CD4-positive, alpha-beta T cell treated with Interleukin-15 for 1 hour (primary cell): ENCODE data around the gene GALM.
A peak's percentile ranks its signal among the peaks of the same experiment; 100 is the strongest.
"Not testable (repeated sequence)": the region's sequence is repeated elsewhere in the genome, so short reads cannot be mapped to it uniquely, and the experiment has no call there.

Experiments used
- DNase-seq: peaks from one replicate; pipeline ENCODE4 v3.0.0-alpha.2; 2020

The GALM gene

GRCh38 chr2:38665854-38666555, at the start of gene GALM:
Gene GALM (plus strand): TSS chr2:38666114. CDS start chr2:38666162, 48 bp downstream.
- peak; percentile 56 for DNase-seq

DNA sequence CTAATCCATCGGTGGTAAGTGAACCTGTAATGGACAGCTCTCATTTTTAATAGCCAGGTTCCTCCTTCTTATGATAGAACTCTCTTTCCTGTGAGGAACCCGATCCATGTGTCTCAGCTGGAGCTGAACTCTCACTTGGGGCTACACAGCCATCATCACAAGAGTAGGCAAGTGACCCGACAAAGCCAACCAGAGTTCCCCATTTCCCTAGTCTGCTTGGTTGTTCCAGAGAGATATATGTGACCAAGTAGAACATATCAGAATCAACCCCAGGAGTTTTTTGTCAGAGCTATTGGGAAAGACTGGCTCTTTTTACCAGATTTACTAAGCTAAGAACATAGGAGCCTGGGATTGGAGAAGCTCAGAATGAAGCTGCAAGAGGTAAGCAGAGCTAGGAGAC, 48.6 kb upstream of the GALM start:
- DNase-seq, result no peak

GRCh38 chr2:38619458-38620164, 46.3 kb upstream of the GALM start:
- DNase-seq, result no peak

- DNase-seq, result no peak
Measured at GRCh38 chr2:38620282-38620977, 45.5 kb upstream of the GALM start.

- no peak for DNase-seq
Measured at GRCh38 chr2:38621018-38621417, 44.9 kb upstream of the GALM start.

- no peak for DNase-seq
Measured at GRCh38 chr2:38622210-38622609, 43.7 kb upstream of the GALM start.

DNA sequence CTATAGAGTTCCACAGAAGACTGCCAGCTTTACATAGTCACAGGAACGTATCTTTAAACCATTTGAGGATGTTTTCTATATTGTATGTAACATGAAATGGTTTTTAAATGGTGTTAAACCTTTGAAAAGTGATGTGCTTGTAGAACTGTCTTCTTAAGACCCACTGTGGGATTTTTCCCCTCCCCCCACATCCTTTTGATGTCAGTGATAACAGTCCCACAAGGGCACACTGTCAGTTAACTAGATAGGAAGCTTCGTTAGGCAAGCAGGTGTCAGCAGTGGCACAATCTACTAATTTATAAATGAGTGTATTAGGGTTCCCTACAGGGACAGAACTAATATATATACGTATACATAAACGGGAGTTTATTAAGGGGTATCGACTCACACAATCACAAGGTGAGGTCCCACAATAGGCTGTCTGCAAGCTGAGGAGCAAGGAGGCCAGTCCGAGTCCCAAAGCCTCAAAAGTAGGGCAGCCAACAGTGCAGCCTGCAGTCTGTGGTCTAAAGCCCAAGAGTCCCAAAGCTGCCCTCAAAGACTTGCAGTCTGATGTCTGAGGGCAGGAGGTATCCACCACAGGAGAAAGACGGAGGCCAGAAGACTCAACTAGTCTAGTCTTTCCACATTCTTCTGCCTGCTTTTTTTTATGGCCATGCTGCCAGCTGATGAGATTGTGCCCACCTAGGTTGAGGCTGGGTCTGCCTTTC, 39.4 kb upstream of the GALM start:
- DNase-seq, result peak; percentile 34

GRCh38 chr2:38627391-38627790, 38.5 kb upstream of the GALM start:
- no peak for DNase-seq

DNA sequence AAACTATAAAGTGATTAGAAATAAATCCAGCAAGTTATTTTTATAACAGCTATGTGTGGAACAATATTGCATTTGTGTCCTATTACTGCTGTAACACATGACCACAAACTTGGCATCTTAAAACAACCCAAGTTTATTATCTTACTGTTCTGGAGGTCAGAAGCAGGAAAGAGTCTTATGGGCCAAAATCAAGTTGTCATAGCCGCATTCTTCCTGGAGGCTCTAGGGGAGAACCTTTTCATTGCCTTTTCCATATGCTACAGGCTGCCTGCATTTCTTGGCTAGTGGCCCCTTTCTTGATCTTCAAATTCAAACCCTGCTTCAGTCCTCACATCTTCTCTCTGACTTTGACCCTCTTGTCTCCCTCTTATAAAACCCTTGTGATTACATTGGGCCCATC, 36.2 kb upstream of the GALM start:
- DNase-seq, result no peak

DNA sequence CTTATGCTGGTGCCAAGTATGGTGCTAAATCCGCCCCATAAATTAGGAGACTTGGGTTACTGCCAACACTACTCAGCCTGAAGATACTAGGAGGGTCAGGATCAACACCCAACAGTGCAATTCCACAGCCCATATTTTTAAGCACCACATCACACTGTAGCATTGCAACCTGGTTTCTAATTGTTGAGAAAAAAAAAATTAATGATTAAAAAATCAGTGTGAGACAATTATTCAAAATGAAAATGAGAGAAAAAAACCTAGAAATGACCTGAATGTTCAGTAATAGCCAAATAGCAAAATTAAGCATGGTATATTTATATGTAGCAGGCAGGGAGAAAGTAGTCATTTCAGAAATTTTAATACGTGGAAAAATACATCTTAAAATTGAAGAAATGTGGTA, 33.9 kb upstream of the GALM start:
- no peak for DNase-seq

- DNase-seq, result no peak
Measured at GRCh38 chr2:38632980-38633379, 32.9 kb upstream of the GALM start.

DNA sequence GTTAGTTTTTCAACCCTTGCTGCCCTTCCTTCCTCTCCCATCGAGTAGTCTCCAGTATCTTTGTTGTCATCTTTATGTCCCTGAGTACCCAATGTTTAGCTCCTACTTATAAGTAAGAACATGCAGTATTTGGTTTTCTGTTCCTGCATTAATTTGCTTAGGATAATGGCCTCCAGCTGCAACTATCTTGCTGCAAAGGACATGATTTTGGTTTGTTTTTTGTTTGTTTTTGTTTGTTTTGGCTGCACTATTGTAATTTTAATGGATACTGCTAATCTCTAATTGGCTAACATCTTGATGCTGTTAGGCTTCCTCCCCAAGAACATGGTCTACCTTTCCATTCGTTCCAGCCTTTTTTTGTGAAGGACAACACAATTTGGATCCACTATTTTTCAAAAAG, 32.0 kb upstream of the GALM start:
- DNase-seq, result no peak

- no peak for DNase-seq
Measured at GRCh38 chr2:38634684-38635083, 31.2 kb upstream of the GALM start.

DNA sequence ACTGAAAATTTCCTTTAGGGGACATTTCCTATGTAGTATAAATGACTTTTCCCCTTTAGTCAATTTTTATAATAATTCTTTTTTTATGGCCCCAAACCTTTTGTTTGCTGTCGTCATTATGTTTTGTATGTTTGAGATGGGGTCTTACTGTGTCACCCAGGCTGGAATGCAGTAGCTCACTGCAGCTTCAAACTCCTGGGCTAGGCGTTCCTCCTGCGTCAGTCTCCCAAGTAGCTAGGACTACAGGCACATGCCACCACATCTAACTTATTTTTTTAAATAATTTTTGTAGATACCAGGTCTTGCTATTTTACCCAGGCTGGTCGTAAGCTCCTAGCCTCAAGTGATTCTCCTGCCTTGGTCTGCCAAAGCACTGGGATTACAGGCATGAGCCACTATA, 30.8 kb upstream of the GALM start:
- DNase-seq, result no peak

DNA sequence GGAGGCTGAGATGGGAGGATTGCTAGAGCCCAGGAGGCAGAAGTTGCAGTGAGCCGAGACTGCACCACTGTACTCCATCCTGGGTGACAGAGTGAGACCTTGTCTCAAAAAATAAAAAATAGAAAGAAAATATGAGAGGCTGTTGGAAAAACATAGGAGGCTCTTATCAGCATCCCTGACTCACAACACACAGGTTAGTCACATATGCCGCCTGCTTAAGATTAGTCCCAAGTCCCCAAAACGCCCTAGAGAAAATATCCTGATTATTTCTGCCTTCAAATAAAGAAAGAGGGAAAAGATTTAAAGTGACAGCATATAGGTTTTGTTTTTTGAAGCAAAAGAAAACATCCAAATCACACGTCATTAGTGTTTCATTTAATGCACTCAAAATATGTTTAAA, 29.8 kb upstream of the GALM start:
- DNase-seq, result no peak

DNA sequence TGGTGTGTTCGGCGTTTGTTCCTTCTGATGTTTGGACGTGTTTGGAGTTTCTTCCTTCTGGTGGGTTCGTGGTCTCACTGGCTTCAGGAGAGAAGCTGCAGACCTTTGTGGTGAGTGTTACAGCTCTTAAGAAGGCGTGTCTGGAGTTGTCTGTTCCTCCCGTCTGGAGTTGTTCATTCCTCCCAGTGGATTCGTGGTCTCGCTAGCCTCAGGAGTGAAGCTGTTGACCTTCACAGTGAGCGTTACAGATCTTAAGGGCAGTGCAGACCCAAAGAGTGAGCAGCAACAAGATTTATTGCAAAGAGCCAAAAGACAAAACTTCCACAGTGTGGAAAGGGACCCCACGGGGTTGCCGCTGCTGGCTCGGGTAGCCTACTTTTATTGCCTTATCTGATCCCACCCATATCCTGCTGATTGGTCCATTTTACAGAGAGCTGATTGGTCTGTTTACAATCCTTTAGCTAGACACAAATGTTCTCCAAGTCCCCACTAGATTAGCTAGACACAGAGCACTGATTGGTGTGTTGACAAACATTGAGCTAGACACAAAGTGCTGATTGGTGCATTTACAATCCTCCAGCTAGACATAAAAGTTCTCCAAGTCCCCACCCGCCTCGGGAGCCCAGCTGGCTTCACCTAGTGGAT, 23.4 kb upstream of the GALM start:
- not testable (repeated sequence) for DNase-seq

- no peak for DNase-seq
Measured at GRCh38 chr2:38643021-38643671, 22.8 kb upstream of the GALM start.

- not testable (repeated sequence) for DNase-seq
Measured at GRCh38 chr2:38643683-38644511, 22.0 kb upstream of the GALM start.

GRCh38 chr2:38648107-38648761, 17.7 kb upstream of the GALM start:
- no peak for DNase-seq

- DNase-seq, result no peak
Measured at GRCh38 chr2:38649176-38649728, 16.7 kb upstream of the GALM start.

DNA sequence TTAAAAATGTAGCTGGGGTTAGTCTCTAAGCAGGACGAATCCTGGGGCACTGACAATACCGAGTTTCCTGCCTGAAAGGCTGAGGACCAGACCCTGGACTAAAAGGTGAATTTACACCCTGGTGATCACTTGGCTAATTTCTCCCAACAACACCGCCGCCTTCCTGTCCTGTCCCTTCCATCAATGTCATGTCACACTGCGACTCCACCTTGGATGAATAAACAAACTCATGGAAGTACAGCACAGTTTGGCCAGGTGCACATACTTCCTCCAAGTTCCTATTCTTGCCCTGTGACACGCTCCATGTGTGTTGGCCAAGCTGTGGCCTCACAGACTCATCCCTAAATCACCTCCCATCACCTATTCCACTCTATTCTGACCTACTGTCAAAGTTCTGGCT, 15.9 kb upstream of the GALM start:
- DNase-seq, result no peak
